K562 (cell line): ENCODE results near the gene GFOD1. TPM values are rescaled to one million over a fixed set of nuclear protein-coding genes. Genes with fewer than 3 reads are reported as not detected.

Experiments
- BRCA1 ChIP-seq, 2 experiments: fragments of 450-650 bp in 1 of 2; sonication (generic) in 1 of 2; formaldehyde crosslinking in 1 of 2; IDR thresholded peaks; 2 replicates each; pipeline versions ENCODE4 v1.5.0 to v1.6.1; 2017 to 2020; ENCODE audit warnings: mild to moderate bottlenecking in 1 of 2, missing genetic modification reagents in 1 of 2
- GABPA ChIP-seq: fragments of 200-800 bp; sonication (Bioruptor generic); conservative IDR thresholded peaks from 2 replicates; pipeline ENCODE4 v1.6.1; 2016; ENCODE audit warnings: low read depth, missing genetic modification characterization, missing compliant biosample characterization
- HCFC1 ChIP-seq: IDR thresholded peaks from 2 replicates; pipeline ENCODE4 v1.6.1; 2012; ENCODE audit warnings: low read depth, low read length, improper control_type of control experiment
- NR1H2 ChIP-seq: sonication (generic); formaldehyde crosslinking; IDR thresholded peaks from 2 replicates; pipeline ENCODE4 v1.4.0; 2020; ENCODE audit warnings: mild to moderate bottlenecking, missing genetic modification reagents
- NUFIP1 ChIP-seq: fragments of 450-650 bp; IDR thresholded peaks from 2 replicates; pipeline ENCODE4 v1.6.1; 2018; ENCODE audit not compliant: partially characterized antibody
- SMAD3 ChIP-seq: fragments of 450-650 bp; formaldehyde crosslinking; conservative IDR thresholded peaks from 2 replicates; pipeline ENCODE4 v1.4.0; 2020; ENCODE audit warnings: mild to moderate bottlenecking
- SMARCC2 ChIP-seq: fragments of 450-650 bp; IDR thresholded peaks from 2 replicates; pipeline ENCODE4 v1.6.1; 2017; ENCODE audit warnings: antibody characterized with exemption, moderate library complexity, mild to moderate bottlenecking, low read depth
- polyA plus RNA-seq, 8 experiments: library from polyadenylated mRNA; depleted of rRNA in 4 of 8; stranded (reverse) in 5 of 8; unstranded in 3 of 8; fragments of >200 nt; fragmentation: Nextera tagmentation in 2 of 8; fragmentation: Illumina TruSeq in 1 of 8; extraction: Ambion mirVana in 2 of 8; extraction: Trizol in 1 of 8; gene quantifications; 2 replicates each; pipeline versions ENCODE4 v1.2.1 to v1.2.3, GENCODE V29; 2011 to 2014; ENCODE audit warnings: inconsistent platforms in 1 of 8, missing spikeins in 1 of 8
- total RNA-seq, 7 experiments: library from RNA; depleted of rRNA in 6 of 7; stranded (reverse); fragments of >200 nt in 6 of 7; fragmentation: Illumina TruSeq in 2 of 7; extraction: Trizol in 2 of 7; gene quantifications; 2 replicates each; pipeline versions ENCODE4 v1.2.1 to v1.2.3, GENCODE V29; 2011 to 2021; ENCODE audit warnings: low replicate concordance in 1 of 7
- TF ChIP-seq, protein P1 (sequence below): sonication (generic); formaldehyde crosslinking; IDR thresholded peaks from 2 replicates; pipeline ENCODE4 v1.8.1; 2023; ENCODE audit warnings: mild to moderate bottlenecking, missing genetic modification reagents
- TF ChIP-seq, protein P2 (sequence below), 3 experiments: IDR thresholded peaks in 2 of 3; conservative IDR thresholded peaks in 1 of 3; 2 replicates each; pipeline ENCODE4 v1.5.1; 2011 to 2012; ENCODE audit warnings: low read length in 3 of 3, mild to moderate bottlenecking in 3 of 3, control low read depth in 2 of 3, improper control_type of control experiment in 1 of 3, inconsistent platforms in 1 of 3, low read depth in 1 of 3, mixed read lengths in 1 of 3, moderate library complexity in 1 of 3; ENCODE audit not compliant: insufficient read depth in 2 of 3
- TF ChIP-seq, protein P3 (sequence below): fragments of 450-650 bp; IDR thresholded peaks from 2 replicates; pipeline ENCODE4 v1.6.1; 2017; ENCODE audit warnings: antibody characterized with exemption

Gene GFOD1
- total and polyA plus RNA-seq, 9 of the 15 experiments (the other 6 are each of a cell fraction or from before 2014, with no cell fraction given), result 3.8 to 12.0 (median 8.2) TPM

DNA sequence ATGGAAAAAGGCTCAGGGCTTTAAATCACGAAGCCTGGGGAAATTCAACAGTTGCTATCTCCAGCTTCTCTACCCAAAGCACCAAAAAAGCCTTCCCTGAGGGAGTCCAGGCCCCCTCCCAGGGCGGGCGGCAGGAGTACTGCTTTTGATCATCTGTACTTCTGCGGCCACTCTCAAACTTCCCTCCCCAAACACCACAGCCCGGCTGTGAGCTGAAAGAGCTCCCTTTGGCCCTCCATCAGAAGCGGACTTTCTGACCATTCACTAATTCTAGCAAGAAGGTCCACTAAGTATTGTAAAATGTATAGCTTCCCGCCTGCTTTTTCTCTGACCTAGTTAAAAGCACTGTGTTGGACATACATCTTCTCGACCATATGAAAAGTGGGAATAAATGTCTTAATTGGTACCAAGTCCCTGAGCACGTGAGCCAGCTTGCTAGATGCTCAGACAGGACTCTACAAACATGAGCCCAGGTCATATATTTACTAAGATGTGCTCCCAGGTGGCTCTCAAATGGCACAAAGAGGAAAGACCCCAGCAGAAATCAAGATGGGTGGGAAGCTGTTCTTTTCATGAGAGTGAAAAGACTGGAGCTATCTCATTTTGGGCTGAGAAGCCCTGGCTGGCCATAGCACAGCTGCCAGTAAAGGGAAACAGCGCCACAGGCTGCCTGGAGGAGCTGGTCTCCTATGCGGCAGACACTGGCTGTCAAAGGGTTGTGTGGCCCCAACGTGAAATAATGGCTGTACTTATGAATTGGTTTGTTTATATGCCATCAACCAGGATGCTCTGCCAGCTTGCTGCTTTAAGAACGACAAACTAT, 58.6 kb downstream of the GFOD1 start (continued):
- TF ChIP-seq, protein P1, sequence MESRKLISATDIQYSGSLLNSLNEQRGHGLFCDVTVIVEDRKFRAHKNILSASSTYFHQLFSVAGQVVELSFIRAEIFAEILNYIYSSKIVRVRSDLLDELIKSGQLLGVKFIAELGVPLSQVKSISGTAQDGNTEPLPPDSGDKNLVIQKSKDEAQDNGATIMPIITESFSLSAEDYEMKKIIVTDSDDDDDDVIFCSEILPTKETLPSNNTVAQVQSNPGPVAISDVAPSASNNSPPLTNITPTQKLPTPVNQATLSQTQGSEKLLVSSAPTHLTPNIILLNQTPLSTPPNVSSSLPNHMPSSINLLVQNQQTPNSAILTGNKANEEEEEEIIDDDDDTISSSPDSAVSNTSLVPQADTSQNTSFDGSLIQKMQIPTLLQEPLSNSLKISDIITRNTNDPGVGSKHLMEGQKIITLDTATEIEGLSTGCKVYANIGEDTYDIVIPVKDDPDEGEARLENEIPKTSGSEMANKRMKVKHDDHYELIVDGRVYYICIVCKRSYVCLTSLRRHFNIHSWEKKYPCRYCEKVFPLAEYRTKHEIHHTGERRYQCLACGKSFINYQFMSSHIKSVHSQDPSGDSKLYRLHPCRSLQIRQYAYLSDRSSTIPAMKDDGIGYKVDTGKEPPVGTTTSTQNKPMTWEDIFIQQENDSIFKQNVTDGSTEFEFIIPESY (CRISPR knock-in tag), result peak; percentile 48; the same call in 1 of the 2 replicates
- TF ChIP-seq, protein P2, sequence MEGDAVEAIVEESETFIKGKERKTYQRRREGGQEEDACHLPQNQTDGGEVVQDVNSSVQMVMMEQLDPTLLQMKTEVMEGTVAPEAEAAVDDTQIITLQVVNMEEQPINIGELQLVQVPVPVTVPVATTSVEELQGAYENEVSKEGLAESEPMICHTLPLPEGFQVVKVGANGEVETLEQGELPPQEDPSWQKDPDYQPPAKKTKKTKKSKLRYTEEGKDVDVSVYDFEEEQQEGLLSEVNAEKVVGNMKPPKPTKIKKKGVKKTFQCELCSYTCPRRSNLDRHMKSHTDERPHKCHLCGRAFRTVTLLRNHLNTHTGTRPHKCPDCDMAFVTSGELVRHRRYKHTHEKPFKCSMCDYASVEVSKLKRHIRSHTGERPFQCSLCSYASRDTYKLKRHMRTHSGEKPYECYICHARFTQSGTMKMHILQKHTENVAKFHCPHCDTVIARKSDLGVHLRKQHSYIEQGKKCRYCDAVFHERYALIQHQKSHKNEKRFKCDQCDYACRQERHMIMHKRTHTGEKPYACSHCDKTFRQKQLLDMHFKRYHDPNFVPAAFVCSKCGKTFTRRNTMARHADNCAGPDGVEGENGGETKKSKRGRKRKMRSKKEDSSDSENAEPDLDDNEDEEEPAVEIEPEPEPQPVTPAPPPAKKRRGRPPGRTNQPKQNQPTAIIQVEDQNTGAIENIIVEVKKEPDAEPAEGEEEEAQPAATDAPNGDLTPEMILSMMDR (IDR thresholded peaks at IDR 0.05 in 2 of 3, conservative IDR thresholded peaks at IDR 0.05 in 1 of 3; ENCODE audit: insufficient read depth in 2 of 3, low read depth in 1 of 3, low read length in 3 of 3), result peak; percentile 20 to 46 (median 35); a peak in 3 of 6 replicates
- no peak for TF ChIP-seq NUFIP1
- 0 out of 2 replicates have a peak, but pooled peaks have one; percentile 2 for TF ChIP-seq GABPA (tag)
- TF ChIP-seq HCFC1, result no peak
- TF ChIP-seq NR1H2 (CRISPR knock-in tag), result no peak
- TF ChIP-seq, protein P3, sequence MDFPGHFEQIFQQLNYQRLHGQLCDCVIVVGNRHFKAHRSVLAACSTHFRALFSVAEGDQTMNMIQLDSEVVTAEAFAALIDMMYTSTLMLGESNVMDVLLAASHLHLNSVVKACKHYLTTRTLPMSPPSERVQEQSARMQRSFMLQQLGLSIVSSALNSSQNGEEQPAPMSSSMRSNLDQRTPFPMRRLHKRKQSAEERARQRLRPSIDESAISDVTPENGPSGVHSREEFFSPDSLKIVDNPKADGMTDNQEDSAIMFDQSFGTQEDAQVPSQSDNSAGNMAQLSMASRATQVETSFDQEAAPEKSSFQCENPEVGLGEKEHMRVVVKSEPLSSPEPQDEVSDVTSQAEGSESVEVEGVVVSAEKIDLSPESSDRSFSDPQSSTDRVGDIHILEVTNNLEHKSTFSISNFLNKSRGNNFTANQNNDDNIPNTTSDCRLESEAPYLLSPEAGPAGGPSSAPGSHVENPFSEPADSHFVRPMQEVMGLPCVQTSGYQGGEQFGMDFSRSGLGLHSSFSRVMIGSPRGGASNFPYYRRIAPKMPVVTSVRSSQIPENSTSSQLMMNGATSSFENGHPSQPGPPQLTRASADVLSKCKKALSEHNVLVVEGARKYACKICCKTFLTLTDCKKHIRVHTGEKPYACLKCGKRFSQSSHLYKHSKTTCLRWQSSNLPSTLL, result no peak
- no peak for TF ChIP-seq SMARCC2
- TF ChIP-seq SMAD3 (CRISPR knock-in tag), result 0 out of 2 replicates have a peak, but pooled peaks have one; percentile 1
- no peak for TF ChIP-seq BRCA1 (IDR thresholded peaks at IDR 0.05)
- TF ChIP-seq BRCA1 (CRISPR knock-in tag; IDR thresholded peaks at IDR 0.05), result no peak
- TF ChIP-seq, all 486 proteins: peak for 6
